Trophoblast cell (in vitro differentiated cells and primary cell): Measurements from ENCODE around the gene CPED1.

ENCODE experiments used
- DNase-seq, 2 donors: peaks; one replicate each; pipeline ENCODE4 v3.0.0-alpha.2; 2016
- H2AFZ ChIP-seq: 2 replicates; pipeline ENCODE4 v1.6.1; 2013; ENCODE audit warnings: low read length, moderate library complexity, mild to moderate bottlenecking; ENCODE audit not compliant: insufficient read depth, poor library complexity
- H2AK5ac ChIP-seq: 2 replicates; pipeline ENCODE4 v1.6.1; 2013; ENCODE audit warnings: mild to moderate bottlenecking, low read length
- H2BK120ac ChIP-seq: 2 replicates; pipeline ENCODE4 v1.6.1; 2013; ENCODE audit warnings: low read length, mild to moderate bottlenecking, moderate library complexity; ENCODE audit not compliant: insufficient read depth, poor library complexity
- H2BK12ac ChIP-seq: 2 replicates; pipeline ENCODE4 v1.6.1; 2013; ENCODE audit warnings: mild to moderate bottlenecking, low read length, moderate library complexity
- H2BK5ac ChIP-seq: 2 replicates; pipeline ENCODE4 v1.6.1; 2013; ENCODE audit warnings: low read length, low read depth, moderate library complexity, mild to moderate bottlenecking; ENCODE audit not compliant: poor library complexity
- H3K14ac ChIP-seq: 2 replicates; pipeline ENCODE4 v1.6.1; 2013; ENCODE audit warnings: mild to moderate bottlenecking, low read length
- H3K18ac ChIP-seq: 2 replicates; pipeline ENCODE4 v1.6.1; 2013; ENCODE audit warnings: mild to moderate bottlenecking, low read length
- H3K23ac ChIP-seq: 2 replicates; pipeline ENCODE4 v1.6.1; 2013; ENCODE audit warnings: low read length
- H3K27ac ChIP-seq: 2 replicates; pipeline ENCODE4 v1.5.1; 2013; ENCODE audit warnings: low read depth, mild to moderate bottlenecking, inconsistent platforms, low read length, moderate library complexity
- H3K27me3 ChIP-seq: 2 replicates; pipeline ENCODE4 v1.6.1; 2013; ENCODE audit warnings: inconsistent platforms, mild to moderate bottlenecking, low read length, moderate library complexity; ENCODE audit not compliant: insufficient read depth
- H3K36me3 ChIP-seq, 2 experiments: 1 replicate in 1 of 2; 2 replicates in 1 of 2; pipeline ENCODE4 v1.6.1; 2013; ENCODE audit warnings: low read length in 2 of 2, mild to moderate bottlenecking in 2 of 2, moderate library complexity in 1 of 2; ENCODE audit not compliant: insufficient read depth in 2 of 2, control insufficient read depth in 1 of 2
- H3K4ac ChIP-seq: 2 replicates; pipeline ENCODE4 v1.6.1; 2013; ENCODE audit warnings: low read depth, mild to moderate bottlenecking, low read length, moderate library complexity
- H3K4me1 ChIP-seq, 2 experiments: 1 replicate in 1 of 2; 2 replicates in 1 of 2; pipeline ENCODE4 v1.6.1; 2013; ENCODE audit warnings: low read length in 2 of 2, mild to moderate bottlenecking in 2 of 2, moderate library complexity in 1 of 2; ENCODE audit not compliant: insufficient read depth in 2 of 2, control insufficient read depth in 1 of 2
- H3K4me2 ChIP-seq: 2 replicates; pipeline ENCODE4 v1.6.1; 2013; ENCODE audit warnings: inconsistent platforms, mild to moderate bottlenecking, low read length, moderate library complexity
- H3K4me3 ChIP-seq: 2 replicates; pipeline ENCODE4 v1.5.1; 2013; ENCODE audit warnings: mild to moderate bottlenecking, low read depth, low read length, inconsistent platforms
- H3K79me1 ChIP-seq: one replicate; pipeline ENCODE4 v1.6.1; 2013; ENCODE audit warnings: low read length
- H3K79me2 ChIP-seq: 2 replicates; pipeline ENCODE4 v1.6.1; 2013; ENCODE audit warnings: low read length, mild to moderate bottlenecking; ENCODE audit not compliant: control insufficient read depth, insufficient read depth, poor library complexity
- H3K9ac ChIP-seq: 2 replicates; pipeline ENCODE4 v1.6.1; 2013; ENCODE audit warnings: mild to moderate bottlenecking, low read length
- H3K9me3 ChIP-seq: 2 replicates; pipeline ENCODE4 v1.6.1; 2013; ENCODE audit warnings: low read depth, mild to moderate bottlenecking, control low read depth, inconsistent platforms, low read length; ENCODE audit not compliant: insufficient read depth
- H4K12ac ChIP-seq: 2 replicates; pipeline ENCODE4 v1.6.1; 2013; ENCODE audit warnings: low read depth, mild to moderate bottlenecking, low read length, moderate library complexity
- H4K8ac ChIP-seq: 2 replicates; pipeline ENCODE4 v1.6.1; 2013; ENCODE audit warnings: low read depth, mild to moderate bottlenecking, low read length, moderate library complexity
- H4K91ac ChIP-seq: one replicate; pipeline ENCODE4 v1.6.1; 2013; ENCODE audit warnings: low read depth, mild to moderate bottlenecking, low read length, moderate library complexity
- WGBS: extraction: QIAGEN DNeasy Blood & Tissue Kit; methylation state at CpG from one replicate; pipeline ENCODE4 v1.1.7; 2013; ENCODE audit warnings: missing lambda C conversion rate; ENCODE audit not compliant: insufficient read length, insufficient coverage; ENCODE audit errors: extremely low coverage; 5-methylcytosine and 5-hydroxymethylcytosine counted together

The CPED1 gene

GRCh38 chr7:121336579-121336978 is 348.1 kb downstream of the CPED1 start:
- H3K4ac ChIP-seq: no peak overlapping the region
- H3K9me3 ChIP-seq: no peaks in the 10 kb centered on the region
- no CpG with 5 or more reads among the region's 3 CpGs for WGBS

GRCh38 chr7:121337398-121337797 is 348.9 kb downstream of the CPED1 start:
- no peak overlapping the region for H3K14ac ChIP-seq
- no CpG with 5 or more reads among the region's 3 CpGs for WGBS
- H2BK5ac ChIP-seq: no peak overlapping the region
- no peak overlapping the region for H3K4ac ChIP-seq
- no peak overlapping the region for H2BK120ac ChIP-seq
- peak in 1 of 2 donors; percentile 23 for DNase-seq
- no peak overlapping the region for H3K9ac ChIP-seq
- H3K79me1 ChIP-seq: no peaks in the 10 kb centered on the region
- H3K18ac ChIP-seq: no peak overlapping the region
- no peak overlapping the region for H2BK12ac ChIP-seq
- H3K4me3 ChIP-seq: no peak overlapping the region
- no peaks in the 10 kb centered on the region for H3K79me2 ChIP-seq
- no peak overlapping the region for H3K23ac ChIP-seq
- H3K27me3 ChIP-seq: no peaks in the 10 kb centered on the region
- H3K27ac ChIP-seq: no peak overlapping the region
- H3K36me3 ChIP-seq: no peaks in the 10 kb centered on the region
- no peak overlapping the region for H3K4me2 ChIP-seq
- H2AFZ ChIP-seq: no peak overlapping the region
- H4K12ac ChIP-seq: no peak overlapping the region
- no peaks in the 10 kb centered on the region for H3K9me3 ChIP-seq
- H3K4me1 ChIP-seq: no peaks in the 10 kb centered on the region
- H2AK5ac ChIP-seq: no peak overlapping the region
- no peak overlapping the region for H4K91ac ChIP-seq
- H4K8ac ChIP-seq: no peak overlapping the region

More at GRCh38 chr7:121336579-121336978, 348.1 kb downstream of the CPED1 start:
- Histone ChIP-seq H3K27me3 (no peaks in the 10 kb centered on the region), H3K79me1 (no peaks in the 10 kb centered on the region), H3K9ac (no peak overlapping the region), H2AFZ (no peak overlapping the region), H3K27ac (no peak overlapping the region), H4K12ac (no peak overlapping the region), H4K8ac (no peak overlapping the region), H3K23ac (no peak overlapping the region), H3K4me1 (no peaks in the 10 kb centered on the region), H2BK12ac (no peak overlapping the region), H3K18ac (no peak overlapping the region), H3K79me2 (no peaks in the 10 kb centered on the region), H2BK120ac (no peak overlapping the region), H2AK5ac (no peak overlapping the region), H3K4me2 (no peak overlapping the region), H3K14ac (no peak overlapping the region), H4K91ac (no peak overlapping the region), H2BK5ac (no peak overlapping the region), H3K4me3 (no peak overlapping the region), H3K36me3 (no peaks in the 10 kb centered on the region)
- DNase-seq: no peak

- no peaks in the 10 kb centered on the region for H3K36me3 ChIP-seq
- H3K4ac ChIP-seq: no peak overlapping the region
- H3K18ac ChIP-seq: no peak overlapping the region
- no peak overlapping the region for H4K8ac ChIP-seq
- no peaks in the 10 kb centered on the region for H3K27me3 ChIP-seq
- no peak overlapping the region for H2BK5ac ChIP-seq
- no peak overlapping the region for H4K12ac ChIP-seq
- H3K79me1 ChIP-seq: no peaks in the 10 kb centered on the region
- no peak overlapping the region for H2BK12ac ChIP-seq
- WGBS: no CpG with 5 or more reads among the region's 5 CpGs
- no peak overlapping the region for H2AFZ ChIP-seq
- no peak overlapping the region for H4K91ac ChIP-seq
- no peak overlapping the region for H3K27ac ChIP-seq
- H3K79me2 ChIP-seq: no peaks in the 10 kb centered on the region
- no peaks in the 10 kb centered on the region for H3K4me1 ChIP-seq
- H3K14ac ChIP-seq: no peak overlapping the region
- H2AK5ac ChIP-seq: no peak overlapping the region
- H3K23ac ChIP-seq: no peak overlapping the region
- H2BK120ac ChIP-seq: no peak overlapping the region
- no peak overlapping the region for H3K4me3 ChIP-seq
- no peak overlapping the region for H3K9ac ChIP-seq
- DNase-seq: no peak
- no peak overlapping the region for H3K4me2 ChIP-seq
- no peaks in the 10 kb centered on the region for H3K9me3 ChIP-seq
These were observed 350.6 kb downstream of the CPED1 start for GRCh38 chr7:121339082-121339481.

- no peak overlapping the region for H3K23ac ChIP-seq
- no peak overlapping the region for H3K14ac ChIP-seq
- H3K79me2 ChIP-seq: no peaks in the 10 kb centered on the region
- H2BK5ac ChIP-seq: no peak overlapping the region
- H4K91ac ChIP-seq: no peak overlapping the region
- H2AFZ ChIP-seq: no peak overlapping the region
- H3K4me3 ChIP-seq: no peak overlapping the region
- H2AK5ac ChIP-seq: no peak overlapping the region
- no peaks in the 10 kb centered on the region for H3K9me3 ChIP-seq
- H2BK12ac ChIP-seq: no peak overlapping the region
- no peaks in the 10 kb centered on the region for H3K36me3 ChIP-seq
- H3K18ac ChIP-seq: no peak overlapping the region
- H3K9ac ChIP-seq: no peak overlapping the region
- H3K27me3 ChIP-seq: no peaks in the 10 kb centered on the region
- no peaks in the 10 kb centered on the region for H3K4me1 ChIP-seq
- H3K4ac ChIP-seq: no peak overlapping the region
- no peak overlapping the region for H4K8ac ChIP-seq
- DNase-seq: no peak
- no peak overlapping the region for H4K12ac ChIP-seq
- H3K4me2 ChIP-seq: no peak overlapping the region
- no peak overlapping the region for H3K27ac ChIP-seq
- no peaks in the 10 kb centered on the region for H3K79me1 ChIP-seq
- H2BK120ac ChIP-seq: no peak overlapping the region
These were observed 353.4 kb downstream of the CPED1 start for GRCh38 chr7:121341933-121342332.
